Activated T-cell treated with anti-CD3 and anti-CD28 coated beads, Interleukin-2, amount 50 U/mL, for 24 hours (primary cell): ENCODE measurements around the gene TBL1X.
A peak's percentile ranks its signal among the peaks of the same experiment; 100 is the strongest.

Experiments
- DNase-seq: peaks from one replicate; pipeline ENCODE4 v3.0.0-alpha.2; 2020
- H3K27ac Mint-ChIP-seq: 2 replicates; pipeline ENCODE4 v1.8.0; 2020; ENCODE audit warnings: mild to moderate bottlenecking, mixed read lengths
- H3K27me3 Mint-ChIP-seq: 2 replicates; pipeline ENCODE4 v1.8.0; 2020; ENCODE audit warnings: mixed read lengths
- H3K36me3 Mint-ChIP-seq: 2 replicates; pipeline ENCODE4 v1.8.0; 2020; ENCODE audit warnings: low read depth, mixed read lengths
- H3K4me1 Mint-ChIP-seq: 2 replicates; pipeline ENCODE4 v1.8.0; 2020; ENCODE audit warnings: low read depth, mixed read lengths
- H3K4me3 Mint-ChIP-seq: 2 replicates; pipeline ENCODE4 v1.8.0; 2020; ENCODE audit warnings: mild to moderate bottlenecking, moderate library complexity, mixed read lengths
- H3K9me3 Mint-ChIP-seq: 2 replicates; pipeline ENCODE4 v1.8.0; 2020; ENCODE audit warnings: mixed read lengths

Gene TBL1X

GRCh38 chrX:9693307-9694001 is 228.6 kb downstream of the TBL1X start:
- no peak for DNase-seq
- peaks cover 75% of the 10 kb centered on the region for H3K36me3 Mint-ChIP-seq
- H3K4me1 Mint-ChIP-seq, result peaks cover 3% of the 10 kb centered on the region
- no peaks in the 10 kb centered on the region for H3K27me3 Mint-ChIP-seq
- H3K27ac Mint-ChIP-seq, result no peak overlapping the region
- H3K4me3 Mint-ChIP-seq, result no peak overlapping the region
- H3K9me3 Mint-ChIP-seq, result no peaks in the 10 kb centered on the region

DNA sequence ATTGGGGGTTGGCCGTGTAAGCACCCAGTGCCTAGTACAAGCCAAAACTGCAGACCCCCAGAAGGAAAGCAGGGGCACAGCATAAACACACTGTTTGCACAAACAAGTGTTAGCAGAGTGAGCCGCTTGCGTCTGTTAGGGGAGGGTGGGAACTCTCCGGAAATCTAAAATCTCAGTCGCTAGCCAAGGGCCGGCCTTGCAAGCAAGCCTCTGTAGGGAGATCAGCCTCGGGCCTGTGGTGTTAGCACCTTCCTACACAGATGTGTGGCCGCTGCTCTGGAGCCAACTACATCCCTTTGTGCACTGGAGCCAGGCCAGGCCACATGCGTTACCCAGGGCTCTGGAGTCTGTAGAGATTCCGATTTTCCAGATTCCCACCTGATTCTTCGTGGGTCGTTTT is 233.7 kb downstream of the TBL1X start:
- Mint-ChIP-seq H3K4me3 (no peak overlapping the region), H3K27ac (no peak overlapping the region), H3K4me1 (peaks cover under 1% of the 10 kb centered on the region), H3K36me3 (peaks cover 76% of the 10 kb centered on the region), H3K27me3 (no peaks in the 10 kb centered on the region), H3K9me3 (no peaks in the 10 kb centered on the region)
- DNase-seq, result no peak

DNA sequence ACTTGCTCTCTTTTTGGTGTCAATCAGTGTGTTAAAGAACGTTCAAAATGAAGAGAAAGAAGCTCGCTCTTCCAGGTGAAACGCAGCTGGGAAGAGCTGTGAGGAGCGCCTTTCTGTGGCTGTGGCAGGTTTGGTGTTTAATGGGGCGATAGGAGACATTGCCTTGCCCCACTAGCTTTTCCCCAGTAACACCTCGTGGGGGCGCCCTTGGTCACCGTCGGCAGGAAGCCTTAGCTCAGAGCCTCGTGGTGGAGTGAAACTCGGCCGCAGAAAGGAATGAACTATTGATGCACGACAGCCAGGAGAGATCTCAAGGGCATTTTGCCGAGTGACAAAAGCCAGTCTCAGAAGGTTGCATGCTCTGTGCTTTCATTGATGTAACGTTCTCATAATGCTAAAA is 235.7 kb downstream of the TBL1X start:
- Mint-ChIP-seq H3K4me3 (no peak overlapping the region), H3K27ac (no peak overlapping the region), H3K9me3 (no peaks in the 10 kb centered on the region), H3K4me1 (no peaks in the 10 kb centered on the region), H3K27me3 (no peaks in the 10 kb centered on the region), H3K36me3 (peaks cover 84% of the 10 kb centered on the region)
- no peak for DNase-seq

GRCh38 chrX:9701790-9702189 is 236.9 kb downstream of the TBL1X start:
- DNase-seq, result no peak
- Mint-ChIP-seq H3K27me3 (no peaks in the 10 kb centered on the region), H3K36me3 (peaks cover 78% of the 10 kb centered on the region), H3K4me3 (no peak overlapping the region), H3K9me3 (no peaks in the 10 kb centered on the region), H3K27ac (no peak overlapping the region), H3K4me1 (no peaks in the 10 kb centered on the region)

DNA sequence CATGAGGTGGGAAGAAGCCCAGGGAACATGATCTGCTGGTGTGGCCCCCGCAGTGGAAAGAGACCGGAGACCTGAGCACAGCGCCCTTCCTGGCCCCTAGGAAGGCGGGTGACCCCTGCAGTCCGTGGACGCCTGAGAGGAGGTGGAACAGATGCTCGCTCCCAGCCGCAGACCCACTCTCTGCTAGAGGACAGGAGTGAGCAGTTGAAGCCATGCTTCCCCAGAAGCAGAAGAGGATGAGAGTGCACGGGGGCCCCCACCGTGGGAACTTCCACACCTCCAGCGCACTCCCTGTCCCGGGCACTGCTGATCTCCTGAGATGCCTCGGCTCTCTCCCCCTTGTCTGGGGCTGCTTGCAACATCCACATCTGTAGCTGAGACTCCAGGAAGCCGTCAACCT is 238.5 kb downstream of the TBL1X start:
- Mint-ChIP-seq H3K27me3 (no peaks in the 10 kb centered on the region), H3K4me1 (peaks cover 1% of the 10 kb centered on the region)

DNA sequence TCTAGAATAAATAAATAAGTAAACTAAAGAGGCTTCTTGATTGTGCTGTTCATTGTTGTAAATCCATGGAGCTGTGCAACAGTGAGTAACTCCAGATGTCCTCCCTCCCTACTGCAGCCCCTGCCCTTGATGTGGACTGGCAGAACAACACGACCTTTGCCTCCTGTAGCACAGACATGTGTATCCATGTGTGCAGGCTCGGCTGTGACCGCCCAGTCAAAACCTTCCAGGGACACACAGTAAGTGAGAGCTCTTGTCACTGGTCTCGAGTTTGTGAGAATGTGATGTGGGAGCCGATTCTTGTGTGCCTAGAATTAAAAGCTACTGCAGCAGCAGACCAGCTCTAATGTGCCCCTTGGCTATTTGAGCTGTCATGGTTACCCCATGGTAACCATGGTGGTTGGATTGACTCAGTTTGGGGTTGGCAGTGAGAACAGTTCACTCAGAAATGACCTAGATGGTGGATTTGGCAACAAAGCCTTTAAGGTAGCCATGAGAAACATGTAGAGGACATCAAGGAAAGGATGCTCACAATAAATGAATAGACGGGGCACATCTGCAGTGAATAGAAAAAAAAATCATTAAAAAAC is 240.1 kb downstream of the TBL1X start:
- no peaks in the 10 kb centered on the region for H3K9me3 Mint-ChIP-seq
- no peak for DNase-seq
- H3K36me3 Mint-ChIP-seq, result peaks cover 67% of the 10 kb centered on the region
- no peak overlapping the region for H3K4me3 Mint-ChIP-seq
- H3K27ac Mint-ChIP-seq, result no peak overlapping the region
- no peaks in the 10 kb centered on the region for H3K27me3 Mint-ChIP-seq
- peaks cover 7% of the 10 kb centered on the region for H3K4me1 Mint-ChIP-seq

More for the DNA sequence above, 238.5 kb downstream of the TBL1X start:
- Mint-ChIP-seq H3K4me3 (no peak overlapping the region), H3K27ac (no peak overlapping the region), H3K9me3 (no peaks in the 10 kb centered on the region), H3K36me3 (peaks cover 68% of the 10 kb centered on the region)
- no peak for DNase-seq

DNA sequence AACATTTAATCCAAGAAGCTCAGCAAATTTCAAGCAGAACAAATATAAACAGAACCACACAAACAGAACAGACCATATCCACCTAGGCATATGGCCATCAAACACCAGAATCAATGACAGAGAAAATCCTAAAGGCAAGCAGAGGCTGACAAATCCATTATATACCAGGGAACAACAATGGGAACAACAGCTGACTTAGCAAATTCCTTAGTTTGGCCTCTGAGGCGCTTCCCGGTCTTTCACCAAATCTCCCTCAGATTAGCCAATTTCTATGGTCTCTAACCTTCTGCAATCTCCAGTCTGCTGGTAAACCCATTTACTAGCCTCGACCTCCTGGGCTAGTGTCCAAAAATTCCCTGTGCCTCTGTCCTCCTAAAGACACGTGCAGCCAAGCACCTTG is 241.6 kb downstream of the TBL1X start:
- H3K27ac Mint-ChIP-seq, result no peak overlapping the region
- H3K9me3 Mint-ChIP-seq, result no peaks in the 10 kb centered on the region
- H3K4me1 Mint-ChIP-seq, result peaks cover 7% of the 10 kb centered on the region
- no peak for DNase-seq
- H3K36me3 Mint-ChIP-seq, result peaks cover 66% of the 10 kb centered on the region
- no peaks in the 10 kb centered on the region for H3K27me3 Mint-ChIP-seq
- no peak overlapping the region for H3K4me3 Mint-ChIP-seq

GRCh38 chrX:9707306-9708033 is 242.6 kb downstream of the TBL1X start:
- no peak overlapping the region for H3K4me3 Mint-ChIP-seq

GRCh38 chrX:9708086-9708485 is 243.2 kb downstream of the TBL1X start:
- H3K9me3 Mint-ChIP-seq, result no peaks in the 10 kb centered on the region
- DNase-seq, result no peak
- H3K4me3 Mint-ChIP-seq, result no peak overlapping the region
- no peaks in the 10 kb centered on the region for H3K27me3 Mint-ChIP-seq
- peaks cover 7% of the 10 kb centered on the region for H3K4me1 Mint-ChIP-seq
- H3K36me3 Mint-ChIP-seq, result peaks cover 67% of the 10 kb centered on the region
- H3K27ac Mint-ChIP-seq, result no peak overlapping the region

More at GRCh38 chrX:9707306-9708033, 242.6 kb downstream of the TBL1X start:
- H3K27ac Mint-ChIP-seq, result no peak overlapping the region
- H3K36me3 Mint-ChIP-seq, result peaks cover 67% of the 10 kb centered on the region
- H3K9me3 Mint-ChIP-seq, result no peaks in the 10 kb centered on the region
- peaks cover 7% of the 10 kb centered on the region for H3K4me1 Mint-ChIP-seq
- no peak for DNase-seq
- no peaks in the 10 kb centered on the region for H3K27me3 Mint-ChIP-seq

DNA sequence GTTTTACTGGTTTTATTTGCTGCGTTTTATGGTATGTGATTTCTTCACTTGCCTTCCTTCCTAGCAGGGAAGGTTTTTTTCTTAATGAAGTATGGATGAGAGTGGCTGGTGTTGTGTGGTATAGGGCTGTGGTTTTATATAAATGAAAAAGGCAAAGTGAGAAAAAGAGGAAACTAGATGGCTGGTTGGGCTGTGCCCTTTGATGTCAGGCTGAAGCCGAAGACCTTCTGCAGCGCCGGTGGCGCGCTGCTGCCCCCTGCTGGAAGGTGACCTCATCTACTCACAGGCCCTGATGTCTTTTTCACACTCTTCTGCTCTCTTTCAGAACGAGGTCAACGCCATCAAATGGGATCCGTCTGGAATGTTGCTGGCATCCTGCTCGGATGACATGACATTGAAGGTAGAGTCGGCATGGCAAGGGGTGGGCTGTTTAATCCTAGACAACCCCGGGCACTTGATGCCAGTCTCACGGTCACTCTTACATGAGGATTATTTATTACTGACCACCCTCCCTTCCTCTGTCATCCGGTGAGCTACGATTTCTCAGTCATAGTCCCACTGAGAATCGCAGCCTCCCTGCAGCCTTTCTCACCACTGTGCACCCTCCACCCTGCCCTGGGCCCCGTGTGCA is 244.2 kb downstream of the TBL1X start:
- Mint-ChIP-seq H3K4me3 (no peak overlapping the region), H3K4me1 (peaks cover 7% of the 10 kb centered on the region)
- peak; percentile 85 for DNase-seq

GRCh38 chrX:9710332-9710731 is 245.5 kb downstream of the TBL1X start:
- Mint-ChIP-seq H3K9me3 (no peaks in the 10 kb centered on the region), H3K4me3 (no peak overlapping the region), H3K36me3 (peaks cover 67% of the 10 kb centered on the region), H3K27me3 (no peaks in the 10 kb centered on the region), H3K4me1 (peaks cover 7% of the 10 kb centered on the region), H3K27ac (no peak overlapping the region)
- no peak for DNase-seq

More for the DNA sequence above, 244.2 kb downstream of the TBL1X start:
- no peaks in the 10 kb centered on the region for H3K27me3 Mint-ChIP-seq
- no peak overlapping the region for H3K27ac Mint-ChIP-seq
- H3K36me3 Mint-ChIP-seq, result peaks cover 68% of the 10 kb centered on the region
- H3K9me3 Mint-ChIP-seq, result no peaks in the 10 kb centered on the region

DNA sequence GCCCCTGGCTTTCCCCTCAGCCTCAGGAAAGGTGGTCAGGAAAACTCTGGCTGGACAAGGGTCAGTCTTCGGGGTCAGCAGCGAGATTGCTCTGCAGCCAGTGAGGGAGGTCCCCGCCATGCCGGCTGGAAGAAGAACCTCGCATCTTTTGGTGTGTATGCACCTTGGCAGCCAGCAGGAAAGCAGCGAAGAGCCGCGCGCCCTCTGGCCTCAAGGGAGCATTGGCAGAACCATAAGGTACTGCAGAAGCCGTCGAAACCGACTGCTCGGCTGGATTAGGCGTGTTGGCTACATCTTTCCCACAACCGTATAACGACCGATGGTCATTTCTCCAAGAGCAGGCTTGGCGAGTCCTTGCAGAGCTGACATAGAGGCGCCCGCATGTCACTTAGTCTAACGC is 252.5 kb downstream of the TBL1X start:
- H3K4me1 Mint-ChIP-seq, result no peaks in the 10 kb centered on the region
- peaks cover 11% of the 10 kb centered on the region for H3K9me3 Mint-ChIP-seq
- peaks cover 91% of the 10 kb centered on the region for H3K36me3 Mint-ChIP-seq
- DNase-seq, result no peak
- H3K4me3 Mint-ChIP-seq, result no peak overlapping the region
- H3K27ac Mint-ChIP-seq, result no peak overlapping the region
- peaks cover 2% of the 10 kb centered on the region for H3K27me3 Mint-ChIP-seq

DNA sequence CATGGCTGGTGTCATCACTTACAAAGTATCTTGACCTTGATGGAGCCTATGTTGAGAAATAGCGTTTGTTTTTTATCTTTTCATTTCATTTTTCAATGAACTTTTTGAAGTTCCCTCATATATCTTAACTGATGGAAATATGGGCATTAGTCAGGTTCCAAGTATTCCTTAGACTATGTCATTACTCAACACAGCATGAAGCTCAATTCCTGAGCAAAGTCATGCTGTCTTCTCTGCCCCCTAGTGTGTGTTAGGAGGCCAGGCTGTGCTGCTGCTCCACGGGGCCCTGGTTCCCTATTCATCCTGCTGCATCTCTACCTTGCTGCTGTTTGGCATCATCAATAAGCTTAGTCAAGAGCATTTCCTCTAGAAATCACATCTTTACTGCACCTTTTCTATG is 259.9 kb downstream of the TBL1X start:
- Mint-ChIP-seq H3K36me3 (peaks cover 24% of the 10 kb centered on the region), H3K27me3 (peaks cover 13% of the 10 kb centered on the region), H3K27ac (no peak overlapping the region), H3K9me3 (peaks cover 40% of the 10 kb centered on the region), H3K4me1 (no peaks in the 10 kb centered on the region), H3K4me3 (no peak overlapping the region)
- no peak for DNase-seq

DNA sequence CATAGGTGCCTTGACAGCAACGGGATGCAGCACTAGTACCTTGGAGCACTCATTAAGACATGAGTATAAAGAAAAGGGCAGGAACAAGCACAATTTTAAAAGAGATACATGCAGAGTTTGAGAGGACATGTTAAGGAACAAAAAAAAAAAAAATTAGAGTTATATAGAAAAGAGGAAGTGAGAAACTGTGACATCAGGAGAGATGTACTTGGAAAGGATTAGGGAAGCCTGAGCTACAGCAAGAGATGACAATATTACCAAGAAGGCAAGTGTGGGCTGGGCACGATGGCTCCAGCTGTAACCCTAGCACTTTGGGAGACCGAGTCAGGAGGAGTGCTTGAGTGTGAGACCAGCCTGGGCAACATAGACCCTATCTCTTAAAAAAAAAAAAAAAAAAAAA is 263.4 kb downstream of the TBL1X start:
- no peak overlapping the region for H3K27ac Mint-ChIP-seq
- H3K36me3 Mint-ChIP-seq, result no peaks in the 10 kb centered on the region

More for the DNA sequence above, 263.4 kb downstream of the TBL1X start:
- DNase-seq, result no peak
- Mint-ChIP-seq H3K4me1 (peaks cover 4% of the 10 kb centered on the region), H3K4me3 (no peak overlapping the region), H3K27me3 (peaks cover 18% of the 10 kb centered on the region), H3K9me3 (peaks cover 24% of the 10 kb centered on the region)
